GM19023 (cell line): ENCODE results near the gene ABL1.

Experiments used
- ATAC-seq: cut with Tn5 transposase; IDR thresholded peaks from one replicate; pipeline ENCODE4 v1.9.1; 2021; ENCODE audit warnings: mild to moderate bottlenecking, moderate library complexity; ENCODE audit not compliant: unreplicated experiment

ABL1 gene

DNA sequence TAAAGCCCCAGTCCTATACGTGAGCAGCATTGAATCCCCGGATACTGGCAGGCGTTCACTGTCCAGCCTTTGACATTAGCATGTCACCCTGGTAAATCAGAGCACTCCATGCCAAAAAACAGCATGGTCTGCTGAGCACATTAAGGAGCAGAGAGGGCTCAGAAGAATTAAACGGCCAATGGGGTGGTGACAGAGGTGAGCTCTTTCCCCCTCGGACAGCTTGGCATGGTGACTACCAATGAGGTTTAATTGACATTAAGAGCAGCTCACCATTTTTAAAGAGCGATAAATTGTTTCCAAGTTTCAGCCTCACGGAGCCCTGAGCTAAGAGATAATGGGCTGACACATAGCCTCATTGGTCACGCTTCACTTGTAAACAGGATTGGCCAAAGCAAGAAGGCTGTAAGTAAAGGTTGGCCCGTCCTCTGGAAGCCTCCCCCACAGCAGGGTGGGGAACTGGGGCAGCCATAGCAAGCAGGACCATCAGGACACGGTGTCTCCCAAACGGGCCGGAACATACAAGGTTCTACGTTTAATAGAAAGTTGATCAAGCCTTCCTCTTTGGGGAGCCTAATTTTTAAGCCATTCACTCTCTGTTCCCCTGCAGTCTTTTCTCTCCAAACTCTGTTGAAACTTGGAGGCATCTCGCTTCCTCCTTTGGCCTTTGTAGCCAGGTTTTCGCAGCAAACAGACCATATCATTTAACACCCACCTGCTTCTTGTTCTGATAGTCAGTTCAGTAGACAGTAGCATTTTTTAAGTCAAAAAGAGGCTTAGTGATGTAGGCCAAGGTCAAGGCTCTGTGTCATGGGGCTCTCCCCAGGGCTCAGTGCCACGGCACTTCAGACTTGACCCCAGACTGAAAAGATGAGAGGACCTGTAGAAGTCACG, 35.7 kb downstream of the ABL1 start:
- no peak for ATAC-seq

DNA sequence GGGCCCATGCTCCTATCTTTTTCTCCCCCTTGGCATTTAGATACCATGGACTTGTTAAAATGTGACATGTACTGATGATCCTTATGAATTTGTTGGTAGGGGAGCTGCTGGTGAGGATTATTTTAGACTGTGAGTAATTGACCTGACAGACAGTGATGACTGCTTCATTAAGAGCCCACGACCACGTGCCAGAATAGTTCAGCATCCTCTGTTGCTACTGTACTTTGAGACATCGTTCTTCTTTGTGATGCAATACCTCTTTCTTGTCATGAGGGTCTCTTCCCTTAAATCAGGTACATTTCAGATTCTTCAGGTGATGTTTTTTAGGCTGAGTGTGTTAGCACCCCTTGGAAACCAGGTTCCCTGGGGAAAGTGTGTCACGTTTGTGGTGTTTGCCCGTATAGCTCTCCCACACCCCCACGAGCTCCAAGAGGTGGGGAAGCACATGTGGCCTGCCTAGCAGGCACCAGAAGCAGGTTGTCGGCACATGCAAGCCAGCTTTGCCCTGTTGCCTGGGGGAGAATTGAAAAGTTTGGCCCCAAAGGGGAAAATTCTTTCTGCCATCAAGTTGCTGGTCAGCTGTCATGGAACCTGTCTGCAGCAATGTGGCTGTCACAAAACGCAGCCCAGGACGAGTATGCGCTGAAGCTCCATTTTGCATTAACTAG, 36.5 kb downstream of the ABL1 start:
- ATAC-seq, result no peak

DNA sequence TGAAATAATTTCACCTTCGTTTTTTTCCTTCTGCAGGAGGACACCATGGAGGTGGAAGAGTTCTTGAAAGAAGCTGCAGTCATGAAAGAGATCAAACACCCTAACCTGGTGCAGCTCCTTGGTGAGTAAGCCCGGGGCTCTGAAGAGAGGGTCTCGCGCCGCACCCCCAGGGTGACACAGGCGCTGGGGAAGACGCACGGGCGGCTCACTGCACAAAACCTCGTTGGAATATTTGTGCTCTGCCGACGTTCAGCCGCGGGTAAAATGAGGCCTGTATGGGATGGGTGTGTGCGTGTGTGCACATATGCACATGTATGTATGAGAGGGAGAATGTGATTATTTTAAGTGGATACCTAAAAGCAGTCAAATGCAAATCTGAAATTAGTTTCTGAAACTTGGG, 37.0 kb downstream of the ABL1 start:
- no peak for ATAC-seq

DNA sequence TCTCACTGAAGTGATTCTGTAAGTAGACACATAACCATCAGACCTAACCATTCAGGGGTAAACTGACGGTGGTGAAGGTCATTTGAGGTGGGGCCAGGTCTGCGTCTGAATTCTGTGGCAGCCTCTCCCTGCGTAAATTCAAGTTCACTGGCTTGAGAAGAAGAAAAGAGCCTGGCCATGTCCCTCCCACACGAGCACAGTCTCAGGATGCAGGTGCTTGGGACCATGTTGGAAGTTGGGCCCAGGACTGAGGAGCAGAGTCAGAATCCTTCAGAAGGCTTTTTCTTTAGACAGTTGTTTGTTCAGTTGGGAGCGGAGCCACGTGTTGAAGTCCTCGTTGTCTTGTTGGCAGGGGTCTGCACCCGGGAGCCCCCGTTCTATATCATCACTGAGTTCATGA, 37.5 kb downstream of the ABL1 start:
- no peak for ATAC-seq

DNA sequence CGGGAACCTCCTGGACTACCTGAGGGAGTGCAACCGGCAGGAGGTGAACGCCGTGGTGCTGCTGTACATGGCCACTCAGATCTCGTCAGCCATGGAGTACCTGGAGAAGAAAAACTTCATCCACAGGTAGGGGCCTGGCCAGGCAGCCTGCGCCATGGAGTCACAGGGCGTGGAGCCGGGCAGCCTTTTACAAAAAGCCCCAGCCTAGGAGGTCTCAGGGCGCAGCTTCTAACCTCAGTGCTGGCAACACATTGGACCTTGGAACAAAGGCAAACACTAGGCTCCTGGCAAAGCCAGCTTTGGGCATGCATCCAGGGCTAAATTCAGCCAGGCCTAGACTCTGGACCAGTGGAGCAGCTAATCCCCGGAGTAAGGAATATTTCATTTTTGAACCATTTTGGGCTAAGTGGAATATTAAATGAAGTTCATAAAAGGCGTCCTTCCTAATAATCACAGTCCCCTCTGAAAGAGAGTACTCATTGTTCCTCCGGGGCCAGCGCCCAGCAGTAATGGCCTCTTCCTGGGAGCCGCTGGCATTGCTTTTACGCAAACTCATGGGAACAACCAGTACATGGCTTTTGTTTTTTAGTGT, 38.0 kb downstream of the ABL1 start:
- no peak for ATAC-seq

DNA sequence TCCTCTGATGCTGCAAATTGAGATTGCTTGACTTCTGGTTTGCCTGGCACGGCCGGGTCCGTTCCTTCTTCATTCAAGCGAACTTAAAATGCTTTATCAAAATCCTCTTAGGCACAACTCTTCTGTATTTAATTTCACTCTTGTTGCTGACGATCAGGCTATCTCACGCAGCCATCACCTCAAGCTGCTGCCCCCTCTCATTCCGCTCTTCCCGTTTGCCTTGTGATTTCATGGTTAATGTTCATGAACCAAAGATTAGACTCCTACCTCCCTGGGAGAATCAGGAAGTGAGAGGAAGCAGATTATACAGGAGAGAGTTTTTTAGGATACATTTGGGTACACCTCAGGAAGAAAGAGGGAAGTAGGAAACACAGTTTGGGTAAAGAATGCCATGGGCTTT, 38.9 kb downstream of the ABL1 start:
- ATAC-seq, result no peak

DNA sequence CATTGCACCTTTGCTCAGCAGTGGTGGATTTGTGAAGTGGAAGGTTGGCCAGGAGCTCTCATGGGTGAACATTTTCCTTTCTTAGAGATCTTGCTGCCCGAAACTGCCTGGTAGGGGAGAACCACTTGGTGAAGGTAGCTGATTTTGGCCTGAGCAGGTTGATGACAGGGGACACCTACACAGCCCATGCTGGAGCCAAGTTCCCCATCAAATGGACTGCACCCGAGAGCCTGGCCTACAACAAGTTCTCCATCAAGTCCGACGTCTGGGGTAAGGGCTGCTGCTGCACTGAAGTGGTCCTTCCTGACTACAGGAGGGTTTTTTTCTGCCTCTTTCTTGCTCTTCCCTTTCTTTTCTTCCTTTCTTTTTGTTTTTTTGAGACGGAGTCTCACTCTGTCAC, 39.7 kb downstream of the ABL1 start:
- ATAC-seq, result no peak

DNA sequence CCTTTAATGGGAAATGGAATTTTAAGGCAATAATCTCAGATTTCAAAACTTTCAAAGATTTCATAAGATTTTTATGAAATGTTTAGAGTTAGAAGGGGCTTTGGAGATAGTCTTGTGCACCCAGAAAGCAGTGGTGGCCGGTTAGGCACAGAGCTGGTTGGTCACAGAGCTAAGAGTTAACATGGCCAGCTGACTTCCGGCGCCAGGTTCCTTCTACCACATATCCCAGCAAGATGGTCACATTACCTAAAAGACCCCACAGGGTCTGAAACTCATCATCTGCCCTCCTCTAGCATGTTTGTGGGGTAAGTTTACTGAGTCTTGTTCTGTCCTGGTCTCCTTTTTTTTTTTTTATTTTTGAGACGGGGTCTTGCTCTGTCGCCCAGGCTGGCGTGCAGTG, 42.2 kb downstream of the ABL1 start:
- no peak for ATAC-seq

DNA sequence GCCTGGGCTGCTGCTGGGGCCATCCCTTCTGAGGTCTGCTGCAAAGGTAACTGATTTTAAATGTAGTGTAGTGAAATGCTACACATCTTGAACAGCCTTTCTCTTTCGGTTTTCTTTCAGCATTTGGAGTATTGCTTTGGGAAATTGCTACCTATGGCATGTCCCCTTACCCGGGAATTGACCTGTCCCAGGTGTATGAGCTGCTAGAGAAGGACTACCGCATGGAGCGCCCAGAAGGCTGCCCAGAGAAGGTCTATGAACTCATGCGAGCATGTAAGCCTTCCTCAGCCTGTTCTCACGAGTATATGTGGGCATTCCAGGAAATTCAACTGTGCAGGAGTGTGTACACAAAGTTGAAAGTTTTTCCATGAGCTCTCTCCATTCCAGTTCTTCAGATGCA, 43.2 kb downstream of the ABL1 start:
- ATAC-seq, result no peak

DNA sequence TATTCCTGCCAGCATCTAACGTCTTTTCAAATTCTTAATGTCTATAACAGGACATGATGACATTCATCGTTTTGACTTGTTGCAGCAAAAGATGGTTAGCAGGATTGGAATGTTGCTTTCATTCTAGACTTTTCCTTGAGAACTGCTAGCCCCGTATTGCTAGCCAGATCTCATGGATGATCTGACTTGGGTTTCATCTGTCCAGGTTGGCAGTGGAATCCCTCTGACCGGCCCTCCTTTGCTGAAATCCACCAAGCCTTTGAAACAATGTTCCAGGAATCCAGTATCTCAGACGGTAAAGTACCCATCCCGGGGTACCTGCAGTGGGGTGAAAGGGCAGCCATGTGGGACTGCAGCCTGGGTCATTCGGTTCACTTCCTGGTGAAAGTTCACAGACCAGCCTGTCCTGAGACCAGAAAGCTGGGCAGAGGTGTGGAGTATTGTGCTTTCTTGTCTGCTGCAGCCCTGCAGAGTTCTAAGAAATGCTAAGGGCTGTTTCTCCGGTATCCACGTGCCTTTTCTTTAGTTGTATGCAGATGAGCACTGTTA, 44.9 kb downstream of the ABL1 start:
- no peak for ATAC-seq

DNA sequence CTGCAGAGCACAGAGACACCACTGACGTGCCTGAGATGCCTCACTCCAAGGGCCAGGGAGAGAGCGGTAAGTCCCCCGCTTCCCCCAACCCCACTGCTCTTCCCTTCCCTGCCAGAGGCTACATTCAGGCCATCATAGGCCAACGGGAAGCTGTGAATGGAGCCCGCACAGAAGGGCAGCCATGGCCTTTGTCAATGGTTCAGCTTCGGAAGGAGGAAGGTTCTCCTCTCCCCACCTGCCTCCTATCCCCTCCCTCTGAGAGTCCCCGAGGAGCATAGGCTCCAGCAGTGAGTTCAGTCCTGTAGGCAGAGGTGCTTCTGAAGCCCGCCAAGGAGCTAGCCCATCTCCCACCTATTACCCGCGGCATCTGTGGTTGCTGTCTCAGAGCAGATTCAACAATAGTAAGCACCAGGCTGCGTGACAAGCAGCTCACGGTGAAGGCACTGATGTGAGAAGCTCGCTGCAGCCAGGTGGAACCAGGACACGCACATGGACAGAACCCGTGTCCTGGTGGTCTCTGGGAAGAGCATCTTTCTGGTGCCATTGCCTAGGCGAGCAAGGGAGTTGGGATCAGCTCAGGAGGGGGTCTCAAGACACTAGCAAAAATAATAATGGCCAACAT, 45.7 kb downstream of the ABL1 start:
- no peak for ATAC-seq

DNA sequence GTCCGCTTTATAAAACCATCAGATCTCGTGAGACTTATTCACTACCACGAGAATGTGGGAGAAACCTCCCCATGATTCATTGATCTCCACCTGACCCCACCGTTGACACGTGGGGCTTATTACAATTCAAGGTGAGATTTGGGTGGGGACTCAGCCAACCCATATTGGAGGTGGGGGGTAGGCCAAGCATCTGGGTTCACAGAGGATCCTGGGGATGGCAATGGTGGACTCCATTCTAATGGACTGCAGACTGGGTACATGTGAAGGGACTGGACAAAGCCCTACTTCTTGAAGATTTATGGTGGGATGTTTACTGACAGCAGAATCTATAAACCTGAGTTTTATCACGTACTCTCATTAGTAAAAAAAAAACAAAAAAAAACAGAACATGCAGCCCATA, 46.5 kb downstream of the ABL1 start:
- no peak for ATAC-seq

DNA sequence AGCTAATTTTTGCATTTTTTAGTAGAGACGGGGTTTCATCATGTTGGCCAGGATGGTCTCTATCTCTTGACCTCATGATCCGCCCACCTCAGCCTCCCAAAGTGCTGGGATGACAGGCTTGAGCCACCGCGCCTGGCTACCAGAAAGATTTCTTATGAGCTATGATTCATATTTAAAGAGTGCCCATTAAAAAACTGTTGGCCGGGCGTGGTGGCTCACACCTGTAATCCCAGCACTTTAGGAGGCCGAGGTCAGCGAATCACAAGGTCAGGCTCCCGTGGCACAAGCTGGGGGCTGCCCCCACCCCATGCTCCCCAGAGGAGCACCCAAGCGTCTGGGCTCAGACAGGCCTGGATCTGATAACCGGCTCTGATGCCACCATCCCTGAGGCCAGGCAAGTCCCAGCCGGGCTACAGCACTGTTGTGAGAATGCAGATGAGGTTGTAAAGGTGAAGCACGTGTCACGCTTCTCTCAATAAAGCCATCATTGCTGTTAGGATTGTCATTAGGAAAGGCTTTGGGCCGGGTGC, 47.7 kb downstream of the ABL1 start:
- no peak for ATAC-seq

DNA sequence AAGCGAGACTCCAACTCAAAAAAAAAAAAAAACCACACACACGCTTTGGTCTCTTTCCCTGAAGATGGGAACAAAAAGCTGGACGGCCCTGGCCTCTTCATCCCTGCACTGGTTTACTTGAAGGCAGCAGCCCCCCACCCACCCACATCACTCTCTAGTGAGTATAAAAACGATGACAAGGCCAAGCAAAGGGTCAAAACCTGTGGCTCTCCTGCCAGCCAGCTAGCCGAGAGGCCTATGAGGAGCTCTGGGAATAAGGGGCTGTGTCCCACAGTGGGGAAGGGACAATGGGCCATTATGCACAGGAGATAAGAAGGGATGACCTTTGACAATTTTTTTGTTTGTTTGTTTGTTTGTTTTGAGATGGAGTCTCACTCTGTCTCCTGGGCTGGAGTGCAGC, 48.4 kb downstream of the ABL1 start:
- no peak for ATAC-seq

DNA sequence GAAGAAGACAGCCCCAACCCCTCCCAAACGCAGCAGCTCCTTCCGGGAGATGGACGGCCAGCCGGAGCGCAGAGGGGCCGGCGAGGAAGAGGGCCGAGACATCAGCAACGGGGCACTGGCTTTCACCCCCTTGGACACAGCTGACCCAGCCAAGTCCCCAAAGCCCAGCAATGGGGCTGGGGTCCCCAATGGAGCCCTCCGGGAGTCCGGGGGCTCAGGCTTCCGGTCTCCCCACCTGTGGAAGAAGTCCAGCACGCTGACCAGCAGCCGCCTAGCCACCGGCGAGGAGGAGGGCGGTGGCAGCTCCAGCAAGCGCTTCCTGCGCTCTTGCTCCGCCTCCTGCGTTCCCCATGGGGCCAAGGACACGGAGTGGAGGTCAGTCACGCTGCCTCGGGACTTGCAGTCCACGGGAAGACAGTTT, 49.1 kb downstream of the ABL1 start:
- no peak for ATAC-seq

DNA sequence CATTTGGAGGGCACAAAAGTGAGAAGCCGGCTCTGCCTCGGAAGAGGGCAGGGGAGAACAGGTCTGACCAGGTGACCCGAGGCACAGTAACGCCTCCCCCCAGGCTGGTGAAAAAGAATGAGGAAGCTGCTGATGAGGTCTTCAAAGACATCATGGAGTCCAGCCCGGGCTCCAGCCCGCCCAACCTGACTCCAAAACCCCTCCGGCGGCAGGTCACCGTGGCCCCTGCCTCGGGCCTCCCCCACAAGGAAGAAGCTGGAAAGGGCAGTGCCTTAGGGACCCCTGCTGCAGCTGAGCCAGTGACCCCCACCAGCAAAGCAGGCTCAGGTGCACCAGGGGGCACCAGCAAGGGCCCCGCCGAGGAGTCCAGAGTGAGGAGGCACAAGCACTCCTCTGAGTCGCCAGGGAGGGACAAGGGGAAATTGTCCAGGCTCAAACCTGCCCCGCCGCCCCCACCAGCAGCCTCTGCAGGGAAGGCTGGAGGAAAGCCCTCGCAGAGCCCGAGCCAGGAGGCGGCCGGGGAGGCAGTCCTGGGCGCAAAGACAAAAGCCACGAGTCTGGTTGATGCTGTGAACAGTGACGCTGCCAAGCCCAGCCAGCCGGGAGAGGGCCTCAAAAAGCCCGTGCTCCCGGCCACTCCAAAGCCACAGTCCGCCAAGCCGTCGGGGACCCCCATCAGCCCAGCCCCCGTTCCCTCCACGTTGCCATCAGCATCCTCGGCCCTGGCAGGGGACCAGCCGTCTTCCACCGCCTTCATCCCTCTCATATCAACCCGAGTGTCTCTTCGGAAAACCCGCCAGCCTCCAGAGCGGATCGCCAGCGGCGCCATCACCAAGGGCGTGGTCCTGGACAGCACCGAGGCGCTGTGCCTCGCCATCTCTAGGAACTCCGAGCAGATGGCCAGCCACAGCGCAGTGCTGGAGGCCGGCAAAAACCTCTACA, 49.8 kb downstream of the ABL1 start:
- ATAC-seq, result no peak

DNA sequence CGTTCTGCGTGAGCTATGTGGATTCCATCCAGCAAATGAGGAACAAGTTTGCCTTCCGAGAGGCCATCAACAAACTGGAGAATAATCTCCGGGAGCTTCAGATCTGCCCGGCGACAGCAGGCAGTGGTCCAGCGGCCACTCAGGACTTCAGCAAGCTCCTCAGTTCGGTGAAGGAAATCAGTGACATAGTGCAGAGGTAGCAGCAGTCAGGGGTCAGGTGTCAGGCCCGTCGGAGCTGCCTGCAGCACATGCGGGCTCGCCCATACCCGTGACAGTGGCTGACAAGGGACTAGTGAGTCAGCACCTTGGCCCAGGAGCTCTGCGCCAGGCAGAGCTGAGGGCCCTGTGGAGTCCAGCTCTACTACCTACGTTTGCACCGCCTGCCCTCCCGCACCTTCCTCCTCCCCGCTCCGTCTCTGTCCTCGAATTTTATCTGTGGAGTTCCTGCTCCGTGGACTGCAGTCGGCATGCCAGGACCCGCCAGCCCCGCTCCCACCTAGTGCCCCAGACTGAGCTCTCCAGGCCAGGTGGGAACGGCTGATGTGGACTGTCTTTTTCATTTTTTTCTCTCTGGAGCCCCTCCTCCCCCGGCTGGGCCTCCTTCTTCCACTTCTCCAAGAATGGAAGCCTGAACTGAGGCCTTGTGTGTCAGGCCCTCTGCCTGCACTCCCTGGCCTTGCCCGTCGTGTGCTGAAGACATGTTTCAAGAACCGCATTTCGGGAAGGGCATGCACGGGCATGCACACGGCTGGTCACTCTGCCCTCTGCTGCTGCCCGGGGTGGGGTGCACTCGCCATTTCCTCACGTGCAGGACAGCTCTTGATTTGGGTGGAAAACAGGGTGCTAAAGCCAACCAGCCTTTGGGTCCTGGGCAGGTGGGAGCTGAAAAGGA, 50.7 kb downstream of the ABL1 start:
- ATAC-seq, result no peak

DNA sequence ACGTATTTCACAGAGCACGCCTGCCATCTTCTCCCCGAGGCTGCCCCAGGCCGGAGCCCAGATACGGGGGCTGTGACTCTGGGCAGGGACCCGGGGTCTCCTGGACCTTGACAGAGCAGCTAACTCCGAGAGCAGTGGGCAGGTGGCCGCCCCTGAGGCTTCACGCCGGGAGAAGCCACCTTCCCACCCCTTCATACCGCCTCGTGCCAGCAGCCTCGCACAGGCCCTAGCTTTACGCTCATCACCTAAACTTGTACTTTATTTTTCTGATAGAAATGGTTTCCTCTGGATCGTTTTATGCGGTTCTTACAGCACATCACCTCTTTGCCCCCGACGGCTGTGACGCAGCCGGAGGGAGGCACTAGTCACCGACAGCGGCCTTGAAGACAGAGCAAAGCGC, 51.9 kb downstream of the ABL1 start:
- no peak for ATAC-seq
